T-helper 2 cell (primary cell): ENCODE results near the gene PCNP.
"Not testable (repeated sequence)": the region's sequence is repeated elsewhere in the genome, so short reads cannot be mapped to it uniquely, and the experiment has no call there.

Source experiments
- DNase-seq, 5 experiments: peaks; one replicate each; pipeline versions ENCODE4 v3.0.0 to v3.0.0-alpha.2; 2012 to 2022

PCNP gene

DNA sequence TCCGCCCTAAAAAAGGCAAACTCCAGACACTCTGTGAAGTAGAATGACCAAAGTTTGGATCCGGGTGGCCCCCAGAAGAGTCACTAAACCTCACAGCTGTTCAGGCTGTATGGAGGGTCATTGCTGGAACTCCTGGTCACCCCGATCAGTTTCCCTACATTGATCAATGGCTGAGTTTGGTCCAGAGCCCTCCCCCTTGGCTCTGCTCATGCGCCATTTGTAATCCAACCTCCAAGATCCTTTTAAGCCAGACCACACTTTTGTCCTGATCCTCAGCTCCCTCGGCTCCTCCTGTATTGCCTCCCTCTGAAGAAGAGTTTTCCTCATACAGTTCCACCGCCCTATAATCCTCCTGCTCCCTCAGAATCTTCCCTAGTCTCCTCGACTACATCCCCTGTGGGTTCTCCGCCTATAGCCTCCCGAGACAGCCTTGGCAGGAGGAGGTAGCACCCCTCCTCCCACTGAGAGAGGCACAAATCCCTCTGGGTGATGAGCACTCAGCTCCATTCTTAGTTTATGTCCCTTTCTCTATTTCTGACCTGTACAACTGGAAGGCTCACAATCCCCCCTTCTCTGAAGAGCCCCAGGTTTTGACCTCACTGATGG is 60.7 kb downstream of the PCNP start:
- no peak for DNase-seq

DNA sequence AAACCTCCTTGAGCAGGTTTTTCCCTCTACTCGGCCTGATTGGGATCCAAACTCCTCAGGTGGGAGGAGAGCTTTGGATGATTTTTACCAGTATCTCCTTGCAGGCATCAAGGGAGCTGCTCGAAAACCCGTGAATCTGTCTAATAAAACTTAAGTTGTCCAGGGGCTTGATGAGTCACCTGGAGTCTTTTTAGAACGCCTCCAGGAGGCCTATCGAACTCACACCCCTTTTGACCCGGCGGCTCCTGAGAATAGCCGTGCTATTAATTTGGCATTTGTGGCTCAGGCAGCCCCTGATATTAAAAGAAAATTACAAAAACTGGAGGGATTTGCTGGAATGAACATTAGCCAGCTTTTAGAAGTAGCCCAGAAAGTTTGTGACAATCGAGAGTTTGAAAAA is 61.4 kb downstream of the PCNP start:
- DNase-seq: no peak

DNA sequence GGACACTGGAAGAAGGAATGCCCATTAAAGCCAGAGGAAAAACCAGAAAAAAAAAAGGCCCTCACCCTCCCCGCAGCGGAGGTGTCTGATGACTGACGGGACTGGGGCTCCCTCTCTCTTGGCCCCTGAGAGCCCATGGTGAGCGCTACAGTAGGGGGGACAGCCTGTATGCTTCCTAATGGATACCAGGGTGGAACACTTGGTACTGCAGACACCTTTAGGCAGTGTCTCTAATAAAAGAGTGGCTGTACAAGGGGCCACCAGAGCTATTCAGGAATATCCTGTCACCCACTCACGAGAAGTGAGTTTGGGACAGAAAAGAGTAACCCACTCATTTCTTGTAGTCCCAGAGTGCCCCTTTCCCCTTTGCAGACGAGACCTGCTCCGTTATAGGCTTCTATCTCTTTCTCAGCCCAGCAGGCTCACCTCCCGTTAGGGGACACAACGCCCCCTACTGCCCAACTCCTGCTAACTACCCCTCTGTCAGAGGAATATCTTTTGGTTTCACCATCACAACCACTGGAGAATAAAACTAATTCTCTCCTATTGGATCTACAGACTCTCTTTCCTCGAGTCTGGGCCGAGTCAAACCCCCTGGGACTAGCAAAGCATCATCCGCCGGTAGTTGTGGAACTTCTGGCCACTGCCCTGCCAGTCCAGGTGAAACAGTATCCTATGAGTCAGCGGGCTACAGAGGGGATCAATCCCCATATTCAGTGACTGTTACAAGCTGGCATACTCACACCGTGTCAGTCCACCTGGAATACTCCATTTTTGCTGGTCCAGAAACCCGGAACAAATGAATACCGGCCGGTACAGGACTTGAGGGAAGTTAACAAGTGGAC is 62.2 kb downstream of the PCNP start:
- peak; percentile 24 to 70 (median 51) for DNase-seq

DNA sequence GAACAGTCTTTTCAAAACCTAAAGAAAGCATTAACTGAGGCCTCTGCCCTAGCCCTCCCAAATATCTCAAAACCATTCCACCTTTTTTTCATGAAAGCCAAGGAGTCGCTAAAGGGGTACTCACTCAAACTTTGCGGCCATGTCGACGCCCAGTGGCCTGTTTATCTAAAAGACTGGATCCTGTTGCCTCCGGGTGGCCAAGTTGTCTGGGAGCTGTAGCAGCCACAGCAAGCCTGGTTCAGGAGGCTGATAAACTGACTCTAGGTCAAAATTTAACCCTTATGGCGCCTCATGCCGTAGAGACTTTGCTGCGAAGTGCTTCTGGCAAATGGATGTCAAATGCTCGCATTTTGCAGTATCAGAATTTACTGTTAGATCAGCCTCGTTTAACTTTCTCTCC is 63.5 kb downstream of the PCNP start:
- DNase-seq: no peak

DNA sequence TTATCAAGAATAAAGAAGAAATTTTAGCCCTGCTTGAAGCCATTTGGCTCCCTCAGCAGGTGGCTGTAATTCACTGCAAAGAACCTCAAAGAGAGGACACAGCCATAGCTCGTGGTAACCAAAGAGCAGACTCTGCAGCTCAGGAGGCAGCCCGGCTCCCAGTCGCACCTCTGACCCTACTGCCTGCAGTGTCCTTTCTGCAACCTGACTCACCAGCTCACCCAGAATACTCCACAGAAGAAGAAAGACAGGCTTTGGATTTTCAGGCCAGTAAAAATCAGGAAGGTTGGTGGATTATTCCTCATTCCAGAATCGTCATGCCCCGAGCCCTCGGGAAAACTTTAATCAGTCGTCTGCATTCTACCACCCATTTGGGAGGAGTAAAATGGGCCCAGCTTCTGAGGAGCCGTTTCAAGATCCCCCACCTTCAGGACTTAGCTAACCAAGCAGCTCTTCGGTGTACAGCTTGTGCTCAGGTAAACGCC is 64.3 kb downstream of the PCNP start:
- DNase-seq: no peak

DNA sequence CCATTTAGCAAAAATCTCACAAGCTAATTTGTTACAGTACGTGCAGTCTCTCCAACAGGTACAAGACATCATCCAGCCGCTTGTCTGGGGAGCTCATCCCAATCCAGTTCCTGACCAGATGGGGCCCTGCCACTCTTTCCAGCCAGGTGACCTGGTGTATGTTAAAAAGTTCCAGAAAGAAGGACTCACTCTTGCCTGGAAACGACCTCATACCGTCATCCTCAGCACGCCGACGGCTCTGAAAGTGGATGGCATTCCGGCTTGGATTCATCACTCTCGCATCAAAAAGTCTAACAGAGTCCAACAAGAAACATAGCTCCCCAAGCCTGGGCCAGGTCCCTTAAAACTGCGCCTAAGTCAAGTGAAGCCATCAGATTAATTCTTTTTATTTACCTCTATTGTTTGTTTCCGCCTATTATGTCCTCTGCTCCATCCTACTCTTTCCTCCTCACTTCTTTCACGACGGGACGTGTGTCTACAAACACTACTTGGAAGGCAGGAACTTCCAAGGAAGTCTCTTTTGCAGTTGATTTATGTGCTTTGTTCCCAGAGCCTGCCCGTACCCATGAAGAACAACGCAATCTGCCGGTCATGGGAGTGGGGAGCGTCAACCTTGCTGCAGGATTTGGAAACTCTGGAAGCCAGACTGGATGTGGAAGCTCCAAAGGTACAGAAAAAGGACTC is 65.4 kb downstream of the PCNP start:
- DNase-seq: no peak

DNA sequence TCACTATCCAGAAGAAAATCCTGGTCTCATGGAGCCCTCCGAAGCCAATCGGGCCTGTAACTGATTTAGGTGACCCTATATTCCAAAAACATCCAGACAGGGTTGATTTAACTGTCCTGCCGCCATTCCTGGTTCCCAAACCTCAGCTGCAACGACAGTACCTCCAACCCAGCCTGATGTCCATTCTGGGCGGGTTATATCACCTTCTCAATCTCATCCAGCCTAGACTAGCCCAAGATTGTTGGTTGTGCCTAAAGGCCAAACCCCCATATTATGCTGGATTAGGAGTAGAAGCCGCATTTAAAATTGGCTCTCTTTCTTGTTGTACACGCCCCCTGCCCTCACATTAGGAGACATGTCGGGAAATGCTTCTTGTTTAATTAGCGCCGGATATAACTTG is 66.3 kb downstream of the PCNP start:
- DNase-seq: no peak

DNA sequence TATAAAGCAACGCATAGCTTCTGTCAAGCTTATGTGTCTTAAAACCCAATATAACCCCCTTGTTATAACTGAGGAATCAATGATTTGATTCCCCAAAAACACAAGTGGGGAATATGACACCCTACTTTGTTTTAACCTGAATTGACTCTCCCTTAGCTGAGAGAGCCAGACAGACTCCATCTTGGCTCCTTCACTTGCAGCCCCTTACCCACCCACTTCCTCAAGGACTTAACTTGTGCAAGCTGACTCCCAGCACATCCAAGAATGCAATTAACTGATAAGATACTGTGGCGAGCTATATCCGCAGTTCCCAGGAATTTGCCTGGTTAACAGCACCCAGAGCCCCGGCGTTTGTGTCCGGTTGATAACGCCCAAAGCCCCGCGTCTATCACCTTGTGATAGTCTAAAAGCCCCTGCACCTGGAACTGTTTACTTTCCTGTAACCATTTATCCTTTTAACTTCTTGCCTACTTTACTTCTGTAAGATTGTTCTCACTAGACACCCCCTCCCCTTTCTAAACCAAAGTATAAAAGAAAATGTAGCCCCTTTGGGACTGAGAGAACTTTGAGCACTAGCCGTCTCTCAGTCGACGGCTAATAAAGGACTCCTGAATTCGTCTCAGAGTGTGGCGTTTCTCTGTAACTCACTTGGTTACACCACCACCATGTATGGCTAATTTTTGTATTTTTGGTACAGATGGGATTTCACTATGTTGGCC is 67.6 kb downstream of the PCNP start:
- not testable (repeated sequence) for DNase-seq

DNA sequence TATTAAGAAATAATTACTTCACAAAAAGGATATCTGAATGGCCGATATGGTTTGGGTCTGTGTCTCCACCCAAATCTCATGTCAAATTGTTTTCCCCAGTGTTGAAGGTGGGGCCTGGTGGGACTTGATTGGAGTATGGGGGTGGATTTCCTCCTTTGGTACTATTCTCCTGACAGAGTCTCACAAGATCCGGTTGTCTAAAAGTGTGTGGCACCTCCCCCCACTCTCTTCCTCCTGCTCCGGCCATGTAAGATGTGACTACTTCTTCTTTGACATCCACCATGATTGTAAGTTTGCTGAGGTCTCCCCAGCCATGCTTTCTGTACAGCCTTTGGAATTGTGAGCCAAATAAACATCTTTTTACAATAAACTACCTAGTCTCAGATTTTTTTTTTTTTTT is 68.5 kb downstream of the PCNP start:
- DNase-seq: no peak

DNA sequence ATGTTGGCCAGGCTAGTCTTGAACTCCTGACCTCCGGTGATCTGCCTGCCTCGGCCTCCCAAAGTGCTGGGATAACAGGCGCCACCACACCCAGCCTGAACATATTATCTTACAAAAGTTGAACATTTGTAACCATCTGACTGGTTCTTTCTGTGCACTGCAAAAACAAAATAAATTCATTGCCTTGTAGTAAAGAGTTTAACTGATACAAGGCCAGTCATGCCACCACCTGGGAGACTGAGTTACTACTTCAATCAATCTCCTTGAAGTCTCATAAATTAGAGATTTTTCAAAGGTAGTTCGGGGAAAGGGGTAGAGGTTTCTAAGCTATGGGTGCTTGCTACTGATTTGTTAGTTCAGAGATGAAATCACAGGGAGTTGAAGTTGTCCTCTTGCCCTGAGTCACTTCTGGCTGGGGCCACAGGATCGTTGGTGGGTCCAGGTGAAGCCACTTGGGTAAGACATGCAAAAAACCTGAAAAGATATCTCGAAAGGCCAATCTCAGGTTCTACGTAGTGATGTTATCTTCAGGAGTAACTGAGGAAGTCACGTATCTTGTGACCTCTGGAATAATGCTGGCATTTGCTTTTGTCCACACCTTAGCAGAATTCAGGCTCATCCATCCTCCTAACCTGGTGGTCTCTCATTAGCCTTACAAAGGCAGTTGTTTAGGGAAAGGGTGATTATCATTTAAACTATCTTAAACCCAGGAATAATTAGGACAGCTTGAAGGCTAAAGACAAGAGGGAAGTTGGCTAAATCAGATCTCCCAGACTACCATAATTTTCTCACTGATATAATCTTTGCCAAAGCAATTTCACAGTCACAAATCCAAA is 69.2 kb downstream of the PCNP start:
- peak in 1 of 5 experiments; percentile 11 for DNase-seq
